WERI-Rb-1 (cell line): Measurements from ENCODE around the gene TTLL8.

ENCODE experiments used
- DNase-seq: peaks from one replicate; pipeline ENCODE4 v3.0.0-alpha.2; 2020
- H3K27ac ChIP-seq: fragments of 250-450 bp; sonication (Bioruptor Pico); 2 replicates; pipeline ENCODE4 v1.5.1; 2020; ENCODE audit warnings: mild to moderate bottlenecking, moderate library complexity
- H3K27me3 ChIP-seq: fragments of 250-450 bp; sonication (Bioruptor Pico); 2 replicates; pipeline ENCODE4 v1.5.1; 2021; ENCODE audit warnings: mild to moderate bottlenecking, low read depth, moderate library complexity; ENCODE audit not compliant: insufficient read depth, severe bottlenecking
- H3K36me3 ChIP-seq: fragments of 250-450 bp; sonication (Bioruptor Pico); 2 replicates; pipeline ENCODE4 v1.5.1; 2020; ENCODE audit warnings: mild to moderate bottlenecking, moderate library complexity
- H3K4me3 ChIP-seq: 2 replicates; pipeline ENCODE4 v1.5.1; 2011; ENCODE audit warnings: low read depth, mild to moderate bottlenecking, control low read depth, low read length
- H3K9me3 ChIP-seq: fragments of 250-450 bp; sonication (Bioruptor Pico); 2 replicates; pipeline ENCODE4 v1.5.1; 2021; ENCODE audit warnings: mild to moderate bottlenecking, moderate library complexity; ENCODE audit not compliant: severe bottlenecking
- CTCF ChIP-seq: IDR thresholded peaks from 2 replicates; pipeline ENCODE4 v1.5.1; 2011; ENCODE audit warnings: low read depth, mild to moderate bottlenecking, control low read depth, inconsistent platforms, low read length

Gene TTLL8

GRCh38 chr22:50030297-50031188, 27.6 kb downstream of the TTLL8 start:
- TF ChIP-seq CTCF: peak; percentile 94
- peak overlapping the region; percentile 18; the same call in 1 of the 2 replicates for H3K4me3 ChIP-seq
- H3K27ac ChIP-seq: no peak overlapping the region
- no peaks in the 10 kb centered on the region for H3K27me3 ChIP-seq
- DNase-seq: peak; percentile 86
- no peaks in the 10 kb centered on the region for H3K9me3 ChIP-seq
- H3K36me3 ChIP-seq: no peaks in the 10 kb centered on the region

GRCh38 chr22:50027639-50028537, 30.2 kb downstream of the TTLL8 start:
- H3K27me3 ChIP-seq: no peaks in the 10 kb centered on the region
- no peak for TF ChIP-seq CTCF
- H3K4me3 ChIP-seq: no peak overlapping the region
- DNase-seq: no peak
- no peaks in the 10 kb centered on the region for H3K9me3 ChIP-seq
- no peak overlapping the region for H3K27ac ChIP-seq
- H3K36me3 ChIP-seq: no peaks in the 10 kb centered on the region

GRCh38 chr22:50025993-50026392, 32.1 kb downstream of the TTLL8 start:
- no peak for TF ChIP-seq CTCF
- Histone ChIP-seq H3K36me3 (no peaks in the 10 kb centered on the region), H3K27me3 (no peaks in the 10 kb centered on the region), H3K27ac (no peak overlapping the region), H3K9me3 (no peaks in the 10 kb centered on the region), H3K4me3 (no peak overlapping the region)
- no peak for DNase-seq

GRCh38 chr22:50022171-50022819, 35.8 kb downstream of the TTLL8 start:
- Histone ChIP-seq H3K4me3 (no peak overlapping the region), H3K27ac (no peak overlapping the region), H3K36me3 (no peaks in the 10 kb centered on the region), H3K27me3 (peaks cover 3% of the 10 kb centered on the region), H3K9me3 (no peaks in the 10 kb centered on the region)
- no peak for DNase-seq
- no peak for TF ChIP-seq CTCF

GRCh38 chr22:50020606-50021005, 37.5 kb downstream of the TTLL8 start:
- Histone ChIP-seq H3K4me3 (no peak overlapping the region), H3K9me3 (no peaks in the 10 kb centered on the region), H3K27me3 (peaks cover 3% of the 10 kb centered on the region), H3K36me3 (no peaks in the 10 kb centered on the region), H3K27ac (no peak overlapping the region)
- DNase-seq: no peak
- no peak for TF ChIP-seq CTCF
